Right ventricle myocardium superior (tissue), 1 donor: Measurements from ENCODE around the gene C10orf105. TPM values are rescaled to one million over a fixed set of nuclear protein-coding genes. Genes with fewer than 3 reads are reported as not detected.

Experiments
- ATAC-seq: fragments of 200-7000 bp; cut with Tn5 transposase; one replicate; pipeline ENCODE4 v1.9.1; 2020; ENCODE audit warnings: mild to moderate bottlenecking; ENCODE audit not compliant: poor library complexity
- DNase-seq: peaks from one replicate; pipeline ENCODE4 v3.0.0-alpha.2; 2020
- intact Hi-C: fragments of 100-400 bp; cut with DNase I; formaldehyde crosslinking; loops from one replicate; pipeline ENCODE4 v1.11.2; 2022
- total RNA-seq: library from RNA; stranded (reverse); fragmentation: NEBNext Ultra II Directional; extraction: Animal tissue kit (Norgen Biotek cat#: 25700); gene quantifications from one replicate; pipeline ENCODE4 v1.2.1, GENCODE V29; 2021
- donor health status: DM: no; HTN: yes; CAD: no; lungs with severe emphysema.

Gene C10orf105
- total RNA-seq, 1 donor from 2014 or later: 0.05 TPM

DNA sequence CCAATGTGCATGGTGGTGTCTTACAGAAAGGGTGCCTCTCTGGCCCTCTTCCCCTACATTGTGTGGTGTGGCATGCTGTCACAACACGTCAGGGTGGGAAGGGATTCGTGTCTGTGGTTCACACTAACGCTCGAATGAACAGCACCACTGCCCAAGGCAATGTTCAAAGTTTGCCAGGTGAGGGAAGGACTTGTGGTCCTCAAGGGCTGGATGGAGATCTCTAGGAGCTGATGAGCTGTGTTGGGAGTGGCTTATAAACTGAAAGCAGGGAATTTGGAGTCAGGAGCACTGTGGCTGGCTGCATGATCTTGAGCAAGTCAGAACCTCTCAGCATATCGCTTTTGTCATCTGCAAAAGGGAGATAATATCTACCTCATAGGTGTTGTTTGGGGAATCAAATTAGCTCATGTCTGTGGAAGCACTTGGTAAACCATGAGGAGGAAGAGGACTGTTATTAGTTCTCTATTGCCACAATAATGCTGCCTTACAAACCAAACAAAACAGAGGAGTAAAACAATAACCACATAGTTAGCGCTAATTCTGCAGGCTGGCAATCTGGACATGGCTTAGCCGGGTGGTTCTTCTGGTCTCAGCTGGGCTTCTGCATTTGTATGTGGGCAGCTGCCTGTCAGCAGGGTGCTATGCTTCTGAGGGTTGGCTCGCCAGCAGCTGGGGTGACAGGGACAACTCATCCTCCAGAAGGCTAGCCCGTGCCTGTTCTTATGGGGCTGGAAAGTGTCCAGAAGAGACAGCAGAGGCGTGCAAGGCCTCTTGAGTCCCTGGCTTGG, 22.9 kb upstream of the C10orf105 start:
- intact Hi-C loops: no loop called here
- no peak for ATAC-seq
- DNase-seq: no peak

GRCh38 chr10:71741671-71742070, 22.1 kb upstream of the C10orf105 start:
- no peak for DNase-seq
- intact Hi-C loops: no loop called here
- ATAC-seq: no peak

DNA sequence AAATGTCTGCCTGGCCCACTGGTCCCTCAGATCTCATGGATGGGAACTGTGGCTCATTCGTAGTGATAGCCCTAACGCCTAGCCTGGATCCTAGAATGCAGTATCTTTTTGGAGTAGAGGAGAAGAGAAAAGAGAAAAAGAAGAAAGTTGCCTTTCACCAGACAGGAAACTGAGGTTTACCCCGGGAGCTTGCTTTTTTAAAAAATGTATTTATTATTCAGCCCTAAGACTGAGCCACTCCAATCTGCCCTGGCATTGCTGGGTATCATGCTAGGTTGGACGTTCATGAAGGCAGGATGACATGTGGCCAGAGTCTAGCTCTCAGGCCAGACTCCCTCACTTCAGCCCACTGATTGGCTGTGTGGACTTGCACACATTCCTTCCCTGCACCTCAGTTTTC, 21.5 kb upstream of the C10orf105 start:
- ATAC-seq (no peak), DNase-seq (no peak)
- intact Hi-C loops: no loop called here

DNA sequence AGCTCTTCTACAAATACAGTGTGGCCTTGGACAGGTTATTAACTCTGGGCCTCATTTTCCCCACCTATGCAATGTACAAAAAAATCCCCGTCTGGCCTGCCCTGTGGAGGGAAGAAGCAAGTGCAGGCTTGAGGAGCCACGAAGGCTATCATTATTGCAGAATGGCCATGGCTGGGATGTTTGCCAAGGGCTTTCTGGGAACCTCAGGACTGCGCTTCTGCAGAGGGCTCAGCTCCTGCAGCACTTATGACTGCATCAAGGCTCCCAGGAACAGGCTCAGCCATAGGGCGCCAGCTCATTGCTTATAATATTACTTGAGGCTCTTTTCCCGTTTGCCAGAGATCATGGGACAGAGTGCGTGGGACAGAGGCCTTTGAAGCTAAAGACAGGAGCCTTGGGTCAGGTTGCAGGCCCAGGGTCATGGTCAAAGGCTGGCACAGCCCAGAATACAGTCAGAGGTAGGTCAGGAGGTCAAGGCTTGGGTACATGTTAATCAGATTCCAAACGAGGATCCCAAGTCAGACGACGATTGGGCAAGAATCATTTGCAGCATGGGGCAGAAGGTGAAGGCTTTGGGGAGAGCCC, 20.6 kb upstream of the C10orf105 start:
- intact Hi-C loops: no loop called here
- peak; percentile 74 for DNase-seq
- peak; percentile 57 for ATAC-seq

- ATAC-seq: no peak
- no peak for DNase-seq
Observed at GRCh38 chr10:71739358-71739900, 19.9 kb upstream of the C10orf105 start.

GRCh38 chr10:71737834-71738197, 18.2 kb upstream of the C10orf105 start:
- DNase-seq (no peak), ATAC-seq (no peak)
- intact Hi-C loops: no loop called here

More at GRCh38 chr10:71739358-71739900, 19.9 kb upstream of the C10orf105 start:
- intact Hi-C loops: no loop called here

DNA sequence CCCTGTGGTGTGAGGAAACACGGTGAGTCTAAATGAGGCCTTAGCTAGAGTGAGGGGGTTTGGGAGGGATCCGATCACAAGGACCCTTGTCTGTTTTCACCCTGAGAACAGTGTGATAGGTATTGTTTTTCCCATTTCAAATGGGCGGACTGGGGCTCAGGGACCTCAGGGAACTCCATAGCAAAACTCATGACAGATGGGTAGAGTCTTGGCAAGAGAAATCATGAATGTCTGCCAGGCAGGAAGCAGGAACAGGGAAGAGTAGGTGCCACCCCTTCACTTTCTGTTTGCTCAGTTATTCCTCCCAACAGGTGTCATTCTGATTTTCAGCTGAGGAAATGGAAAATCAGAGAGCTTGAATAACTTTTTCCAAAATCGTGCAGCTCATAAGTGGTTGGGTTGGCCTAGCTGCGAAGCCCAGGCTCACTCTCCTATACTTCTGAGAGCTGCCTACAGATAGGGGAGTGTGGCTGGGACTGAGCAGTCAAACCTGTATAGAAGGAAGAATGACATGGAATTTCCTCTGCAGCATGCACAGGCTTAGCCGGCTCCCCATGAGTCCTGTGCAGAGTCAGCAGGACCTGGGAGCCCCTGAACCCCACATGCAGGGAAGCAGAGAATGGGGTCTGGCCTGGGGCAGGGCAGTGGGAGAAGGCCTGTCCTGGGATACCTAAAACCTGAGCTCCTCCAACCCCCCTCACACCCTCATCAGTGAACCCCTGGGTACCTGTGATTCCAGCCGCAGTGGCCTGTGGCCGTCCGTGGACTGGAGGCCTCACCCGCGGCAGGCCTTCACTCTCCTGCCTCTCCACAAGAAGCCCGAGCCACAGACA, 17.6 kb upstream of the C10orf105 start:
- intact Hi-C loops: no loop called here
- ATAC-seq: peak; percentile 32

DNA sequence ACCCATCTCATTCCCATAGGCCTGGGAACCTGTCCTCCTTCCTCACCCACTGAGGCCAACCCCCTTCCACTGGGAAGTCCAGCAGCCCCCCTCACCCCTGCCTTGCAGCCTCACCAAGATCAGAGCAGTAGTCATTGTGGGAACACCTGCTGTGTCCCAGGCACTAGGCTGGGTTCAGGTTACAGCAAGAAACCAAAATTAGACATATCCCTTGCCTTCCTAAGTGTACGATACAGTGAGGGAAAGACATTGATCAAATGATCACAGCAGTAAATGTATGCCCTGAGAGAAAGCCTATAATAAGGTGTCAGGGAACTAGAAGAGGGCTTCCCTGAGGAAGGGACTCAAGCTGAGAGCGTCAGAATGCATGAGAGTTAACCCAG, 17.0 kb upstream of the C10orf105 start:
- no peak for ATAC-seq
- intact Hi-C loops: no loop called here

More for the DNA sequence above, 17.6 kb upstream of the C10orf105 start:
- DNase-seq: no peak

GRCh38 chr10:71735709-71736569, 16.4 kb upstream of the C10orf105 start:
- peak; percentile 46 for DNase-seq
- intact Hi-C loops: no loop called here
- ATAC-seq: peak; percentile 34

More for the DNA sequence above, 17.0 kb upstream of the C10orf105 start:
- no peak for DNase-seq

DNA sequence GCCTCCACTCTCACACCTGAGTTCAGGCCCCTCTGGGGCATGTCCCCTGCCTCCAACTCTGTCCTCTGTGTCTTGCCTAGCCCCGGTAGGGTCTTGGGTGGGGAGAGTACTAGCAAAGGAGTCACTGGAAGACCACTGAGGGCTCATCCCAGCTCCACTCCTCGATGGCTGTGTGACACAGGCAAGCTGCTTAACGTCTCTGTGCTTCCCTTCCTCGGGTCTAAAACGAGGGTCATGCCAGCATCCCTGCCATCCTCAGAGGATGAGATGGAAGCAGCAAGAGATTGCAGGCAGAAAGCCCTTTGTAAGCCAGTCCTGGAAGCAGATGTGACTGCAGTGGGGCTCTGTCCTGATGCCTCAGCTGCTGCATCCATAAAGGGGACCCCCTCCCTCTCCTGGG, 15.2 kb upstream of the C10orf105 start:
- intact Hi-C loops: no loop called here
- DNase-seq (no peak), ATAC-seq (no peak)

GRCh38 chr10:71731791-71732190, 12.2 kb upstream of the C10orf105 start:
- intact Hi-C loops: no loop called here
- no peak for ATAC-seq
- DNase-seq: no peak

DNA sequence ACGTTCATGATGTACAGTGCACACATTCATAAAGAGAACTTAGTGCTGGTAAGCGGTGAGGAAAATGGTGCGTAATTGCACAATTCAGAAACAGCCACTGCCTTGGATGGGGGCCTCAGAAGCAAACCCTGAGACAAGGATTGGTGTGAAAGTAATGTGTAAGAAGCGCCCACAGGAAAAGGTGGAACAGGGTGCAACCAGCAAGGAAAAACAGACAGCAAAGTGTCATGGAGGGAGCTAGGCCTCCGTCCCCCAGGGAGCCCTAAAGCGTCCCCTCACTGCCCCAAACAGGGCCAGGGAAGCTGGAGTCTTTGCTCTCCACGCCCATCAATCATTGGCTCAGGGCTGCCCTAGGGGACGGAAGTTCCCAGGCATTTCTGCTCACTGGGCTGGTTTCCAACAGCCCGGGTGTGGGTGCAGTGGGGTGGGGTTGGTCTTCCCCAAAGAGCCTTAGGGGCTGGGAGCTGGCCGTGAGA, 9.6 kb upstream of the C10orf105 start:
- ATAC-seq: peak; percentile 54
- DNase-seq: peak; percentile 83
- intact Hi-C loops: loop anchor here (5.0 kb wide), 1 partner anchor 43 kb away; the partner anchor contains the start of gene VSIR

GRCh38 chr10:71727738-71728737, 8.5 kb upstream of the C10orf105 start:
- intact Hi-C loops: loop anchor here (5.0 kb wide), 1 partner anchor 44 kb away; the partner anchor contains the start of gene VSIR
- DNase-seq (peak; percentile 83), ATAC-seq (peak; percentile 83)

- intact Hi-C loops: loop anchor here (5.0 kb wide), 1 partner anchor 45 kb away; the partner anchor contains the start of gene VSIR
- ATAC-seq (no peak), DNase-seq (no peak)
Observed at GRCh38 chr10:71727105-71727737, 7.6 kb upstream of the C10orf105 start.

GRCh38 chr10:71726580-71727104, 7.1 kb upstream of the C10orf105 start:
- ATAC-seq: no peak
- no peak for DNase-seq

GRCh38 chr10:71725998-71726579, 6.5 kb upstream of the C10orf105 start:
- DNase-seq: no peak
- ATAC-seq: no peak
- intact Hi-C loops: loop anchor here (5.0 kb wide), 1 partner anchor 46 kb away; the partner anchor contains the start of gene VSIR

More at GRCh38 chr10:71726580-71727104, 7.1 kb upstream of the C10orf105 start:
- intact Hi-C loops: loop anchor here (5.0 kb wide), 1 partner anchor 46 kb away; the partner anchor contains the start of gene VSIR
